ENCODE results near the gene CISH.

The CISH gene

GRCh38 chr3:50604110-50604621 is 7.4 kb downstream of the CISH start:
- no peak for ATAC-seq
- TF ChIP-seq, protein P1, sequence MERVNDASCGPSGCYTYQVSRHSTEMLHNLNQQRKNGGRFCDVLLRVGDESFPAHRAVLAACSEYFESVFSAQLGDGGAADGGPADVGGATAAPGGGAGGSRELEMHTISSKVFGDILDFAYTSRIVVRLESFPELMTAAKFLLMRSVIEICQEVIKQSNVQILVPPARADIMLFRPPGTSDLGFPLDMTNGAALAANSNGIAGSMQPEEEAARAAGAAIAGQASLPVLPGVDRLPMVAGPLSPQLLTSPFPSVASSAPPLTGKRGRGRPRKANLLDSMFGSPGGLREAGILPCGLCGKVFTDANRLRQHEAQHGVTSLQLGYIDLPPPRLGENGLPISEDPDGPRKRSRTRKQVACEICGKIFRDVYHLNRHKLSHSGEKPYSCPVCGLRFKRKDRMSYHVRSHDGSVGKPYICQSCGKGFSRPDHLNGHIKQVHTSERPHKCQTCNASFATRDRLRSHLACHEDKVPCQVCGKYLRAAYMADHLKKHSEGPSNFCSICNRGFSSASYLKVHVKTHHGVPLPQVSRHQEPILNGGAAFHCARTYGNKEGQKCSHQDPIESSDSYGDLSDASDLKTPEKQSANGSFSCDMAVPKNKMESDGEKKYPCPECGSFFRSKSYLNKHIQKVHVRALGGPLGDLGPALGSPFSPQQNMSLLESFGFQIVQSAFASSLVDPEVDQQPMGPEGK (CRISPR knock-in tag; IDR thresholded peaks at IDR 0.05; ENCODE audit: borderline replicate concordance), result no peak
- TF ChIP-seq ZFP3 (CRISPR knock-in tag; IDR thresholded peaks at IDR 0.05) (no peak), SNAI2 (CRISPR knock-in tag; IDR thresholded peaks at IDR 0.05) (no peak), CSRNP3 (CRISPR knock-in tag; IDR thresholded peaks at IDR 0.05) (no peak), PPARA (CRISPR knock-in tag; IDR thresholded peaks at IDR 0.05; ENCODE audit: borderline replicate concordance) (no peak), ZFP30 (CRISPR knock-in tag; IDR thresholded peaks at IDR 0.05) (no peak), ZNF565 (CRISPR knock-in tag; conservative IDR thresholded peaks at IDR 0.05; ENCODE audit: low read depth) (no peak)

- TF ChIP-seq TOX (CRISPR knock-in tag; IDR thresholded peaks at IDR 0.05; ENCODE audit: borderline replicate concordance), result no peak
- no peak for TF ChIP-seq GLIS3 (CRISPR knock-in tag; IDR thresholded peaks at IDR 0.05)
- TF ChIP-seq, protein P1 (CRISPR knock-in tag; IDR thresholded peaks at IDR 0.05; ENCODE audit: borderline replicate concordance), result no peak
- no peak for TF ChIP-seq PPARA (CRISPR knock-in tag; IDR thresholded peaks at IDR 0.05; ENCODE audit: borderline replicate concordance)
- TF ChIP-seq ZFP3 (CRISPR knock-in tag; IDR thresholded peaks at IDR 0.05), result no peak
- no peak for TF ChIP-seq CSRNP3 (CRISPR knock-in tag; IDR thresholded peaks at IDR 0.05)
- TF ChIP-seq OSR1 (CRISPR knock-in tag; IDR thresholded peaks at IDR 0.05), result no peak
- no peak for TF ChIP-seq CREB5 (CRISPR knock-in tag; IDR thresholded peaks at IDR 0.05; ENCODE audit: low read depth)
- no peak for ATAC-seq
Measured at GRCh38 chr3:50603261-50604109, 8.1 kb downstream of the CISH start.

GRCh38 chr3:50602595-50603191 is 8.9 kb downstream of the CISH start:
- ATAC-seq, result no peak
- TF ChIP-seq ISL1 (CRISPR knock-in tag; IDR thresholded peaks at IDR 0.05), result no peak
- no peak for TF ChIP-seq ZNF8 (CRISPR knock-in tag; IDR thresholded peaks at IDR 0.05)
- no peak for TF ChIP-seq CSDC2 (CRISPR knock-in tag; IDR thresholded peaks at IDR 0.05)
- no peak for TF ChIP-seq TOX (CRISPR knock-in tag; IDR thresholded peaks at IDR 0.05; ENCODE audit: borderline replicate concordance)
- TF ChIP-seq ZNF565 (CRISPR knock-in tag; conservative IDR thresholded peaks at IDR 0.05; ENCODE audit: low read depth), result no peak
- TF ChIP-seq CSRNP3 (CRISPR knock-in tag; IDR thresholded peaks at IDR 0.05), result no peak
